OCI-LY1 (cell line): ENCODE data around the gene PDK2.

Experiments
- CTCF ChIP-seq: fragments of 200-600 bp; sonication (generic), shearing (Covaris generic); IDR thresholded peaks from 2 replicates; pipeline ENCODE4 v1.5.1; 2017; ENCODE audit warnings: mild to moderate bottlenecking, antibody characterized with exemption, low read length, moderate library complexity, mixed read lengths
- EZH2 ChIP-seq: fragments of 200-600 bp; sonication (generic), shearing (Covaris generic); IDR thresholded peaks from 2 replicates; pipeline ENCODE4 v1.8.0; 2017; ENCODE audit warnings: borderline replicate concordance, mixed run types, mild to moderate bottlenecking, antibody characterized with exemption, low read length, moderate library complexity, mixed read lengths

GRCh38 chr17:50151937-50152547 lies 56.9 kb downstream of the PDK2 start:
- TF ChIP-seq EZH2: no peak
- no peak for TF ChIP-seq CTCF
